GM12873 (cell line): ENCODE results near the gene PCDHB5.

Experiments used
- CTCF ChIP-seq: IDR thresholded peaks from 2 replicates; pipeline ENCODE4 v1.5.1; 2012; ENCODE audit warnings: low read depth, mild to moderate bottlenecking, moderate library complexity, low read length, control low read depth; ENCODE audit not compliant: insufficient read depth; ENCODE audit errors: missing control alignments

PCDHB5 gene

GRCh38 chr5:141135030-141135717 is at the start of gene PCDHB5:
Gene PCDHB5, plus strand, starts transcription at chr5:141135206. Its CDS starts 229 bp downstream, at chr5:141135435.
- peak; percentile 28 for TF ChIP-seq CTCF

GRCh38 chr5:141094481-141095262 is 40.3 kb upstream of the PCDHB5 start, which contains the start of gene PCDHB2:
Gene PCDHB2, plus strand, starts transcription at chr5:141094615. Its CDS starts 176 bp downstream, at chr5:141094791.
- TF ChIP-seq CTCF: peak; percentile 15

GRCh38 chr5:141095263-141095641 is 39.8 kb upstream of the PCDHB5 start:
- no peak for TF ChIP-seq CTCF

- TF ChIP-seq CTCF: peak; percentile 41
Measured at GRCh38 chr5:141100243-141100805, 34.7 kb upstream of the PCDHB5 start, which contains the start of gene PCDHB3. Gene PCDHB3, plus strand, starts transcription at chr5:141100473. Its CDS starts 177 bp downstream, at chr5:141100650.

GRCh38 chr5:141101059-141101458 is 33.9 kb upstream of the PCDHB5 start:
- TF ChIP-seq CTCF: no peak

GRCh38 chr5:141105350-141105749 is 29.7 kb upstream of the PCDHB5 start:
- no peak for TF ChIP-seq CTCF

GRCh38 chr5:141119250-141119649 is 15.8 kb upstream of the PCDHB5 start:
- TF ChIP-seq CTCF: no peak
